ENCODE data around the gene ZC3H13. TPM values are rescaled to one million over a fixed set of nuclear protein-coding genes. Genes with fewer than 3 reads are reported as not detected.

ZC3H13 gene
- total RNA-seq, 1 donor from 2014 or later = 48.4 TPM

DNA sequence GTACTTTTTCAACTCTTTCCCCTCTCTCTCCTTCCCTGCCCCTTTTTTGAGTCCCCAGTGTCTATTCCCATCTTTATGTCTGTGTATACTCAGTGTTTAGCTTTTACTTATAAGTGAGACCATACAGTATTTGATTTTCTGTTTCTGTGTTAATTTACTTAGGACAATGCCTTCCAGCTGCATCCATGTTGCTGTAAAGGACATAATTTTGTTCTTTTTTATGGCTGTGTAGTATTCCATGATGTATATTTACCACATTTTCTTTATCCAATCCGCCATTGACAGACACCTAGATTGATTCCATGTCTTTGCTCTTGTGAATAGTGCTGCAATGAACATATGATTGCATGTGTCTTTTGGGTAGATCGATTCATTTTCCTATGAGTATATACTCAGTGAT lies 10.7 kb upstream of the ZC3H13 start:
- no peak for DNase-seq (ENCODE audit: low spot score)
- intact Hi-C loops (cut with DNase I) = no loop called here

DNA sequence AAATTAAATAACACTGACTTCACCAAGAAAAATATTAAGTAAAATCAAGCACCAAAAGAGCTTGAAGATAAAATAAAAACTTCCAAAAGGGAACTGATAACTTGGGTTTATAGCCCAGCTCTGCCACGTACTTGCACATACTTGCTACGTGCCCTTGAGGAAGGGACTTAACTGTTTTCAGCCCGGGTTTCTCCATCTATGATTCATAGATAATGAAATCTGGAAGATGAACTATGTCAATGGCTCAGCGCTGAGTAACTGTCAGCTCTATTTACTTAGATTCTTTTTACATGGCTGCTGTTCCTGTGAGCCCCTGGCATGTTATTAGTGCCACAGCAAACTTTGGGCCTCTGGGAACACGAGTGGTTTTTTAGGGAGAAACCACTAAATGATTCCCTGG lies 9.6 kb upstream of the ZC3H13 start:
- no peak for DNase-seq (ENCODE audit: low spot score)
- intact Hi-C loops (cut with DNase I) = no loop called here

DNA sequence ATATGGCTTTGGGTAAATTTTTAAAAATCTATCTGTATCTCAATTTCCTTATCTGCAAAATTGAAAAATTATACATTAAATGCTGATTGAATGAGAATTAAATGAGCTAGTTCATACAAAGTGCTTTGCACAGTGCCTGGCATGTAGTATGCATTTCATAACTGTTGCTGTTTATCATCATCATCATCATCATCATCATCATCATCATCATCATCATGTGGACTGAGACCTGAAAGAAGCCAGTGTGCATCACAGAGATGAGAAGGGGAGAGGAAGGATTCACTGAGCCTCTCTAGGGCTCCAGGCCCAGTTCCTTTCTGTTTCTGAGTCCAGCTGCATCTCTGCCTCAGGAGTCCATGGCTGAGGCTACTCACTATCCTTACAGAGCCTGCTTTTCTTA lies 6.9 kb upstream of the ZC3H13 start:
- DNase-seq (ENCODE audit: low spot score) = no peak
- intact Hi-C loops (cut with DNase I) = no loop called here

DNA sequence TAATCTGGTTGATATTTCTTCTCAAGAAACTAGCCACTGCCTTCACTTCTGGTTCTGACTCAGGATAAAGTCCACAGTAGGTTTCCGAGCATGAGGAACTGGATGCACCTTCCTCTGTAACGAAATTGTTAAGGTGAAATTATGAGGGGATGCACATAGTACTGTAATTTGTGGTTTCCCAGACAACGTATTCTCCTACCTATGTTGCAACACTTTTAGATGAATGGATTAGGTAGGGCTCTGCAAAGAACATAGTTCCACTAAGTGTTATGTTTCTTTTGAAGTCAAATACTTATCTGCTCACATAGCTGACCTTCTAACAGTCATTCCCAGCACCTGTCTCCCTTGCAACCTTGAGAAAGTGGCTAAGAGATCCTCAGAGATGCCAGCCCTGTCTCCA lies 5.7 kb upstream of the ZC3H13 start:
- DNase-seq (ENCODE audit: low spot score) = no peak
- intact Hi-C loops (cut with DNase I) = no loop called here

DNA sequence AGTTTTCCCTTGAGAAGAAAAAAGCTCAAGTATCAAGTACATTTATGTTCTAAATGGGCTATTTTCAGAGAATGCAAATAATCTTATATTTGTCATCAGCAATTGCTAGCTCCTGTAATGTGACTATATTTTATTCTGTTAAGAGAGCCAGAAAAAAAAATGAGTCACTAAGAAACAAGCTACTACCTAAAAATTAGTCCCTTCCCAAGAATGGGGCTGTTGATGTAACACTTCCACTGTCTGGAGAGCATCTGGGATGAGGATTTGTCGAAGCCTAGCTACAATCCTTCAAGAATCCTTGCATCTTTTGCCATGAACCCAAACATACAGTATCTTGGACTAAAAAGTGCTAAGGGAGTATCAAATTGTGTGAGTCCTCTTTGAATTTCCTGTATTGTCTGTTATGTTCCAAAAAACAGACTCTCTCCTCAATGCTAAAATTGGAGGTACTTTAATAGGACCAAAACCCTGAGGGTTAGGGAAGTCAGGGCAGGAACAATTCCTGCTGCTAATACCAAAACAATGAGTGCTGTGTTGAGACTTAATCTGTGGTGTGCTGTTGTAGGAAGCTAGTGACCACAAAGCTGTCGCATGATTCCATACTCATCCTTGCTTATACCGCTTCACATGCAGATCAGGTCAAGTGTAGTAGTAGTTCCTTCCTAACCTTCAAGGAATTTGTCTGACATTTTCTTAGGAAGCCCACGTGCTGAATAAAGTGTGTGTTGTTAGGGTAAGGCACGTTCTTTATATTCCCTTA lies 4.9 kb upstream of the ZC3H13 start:
- DNase-seq (ENCODE audit: low spot score) = no peak
- intact Hi-C loops (cut with DNase I) = no loop called here

DNA sequence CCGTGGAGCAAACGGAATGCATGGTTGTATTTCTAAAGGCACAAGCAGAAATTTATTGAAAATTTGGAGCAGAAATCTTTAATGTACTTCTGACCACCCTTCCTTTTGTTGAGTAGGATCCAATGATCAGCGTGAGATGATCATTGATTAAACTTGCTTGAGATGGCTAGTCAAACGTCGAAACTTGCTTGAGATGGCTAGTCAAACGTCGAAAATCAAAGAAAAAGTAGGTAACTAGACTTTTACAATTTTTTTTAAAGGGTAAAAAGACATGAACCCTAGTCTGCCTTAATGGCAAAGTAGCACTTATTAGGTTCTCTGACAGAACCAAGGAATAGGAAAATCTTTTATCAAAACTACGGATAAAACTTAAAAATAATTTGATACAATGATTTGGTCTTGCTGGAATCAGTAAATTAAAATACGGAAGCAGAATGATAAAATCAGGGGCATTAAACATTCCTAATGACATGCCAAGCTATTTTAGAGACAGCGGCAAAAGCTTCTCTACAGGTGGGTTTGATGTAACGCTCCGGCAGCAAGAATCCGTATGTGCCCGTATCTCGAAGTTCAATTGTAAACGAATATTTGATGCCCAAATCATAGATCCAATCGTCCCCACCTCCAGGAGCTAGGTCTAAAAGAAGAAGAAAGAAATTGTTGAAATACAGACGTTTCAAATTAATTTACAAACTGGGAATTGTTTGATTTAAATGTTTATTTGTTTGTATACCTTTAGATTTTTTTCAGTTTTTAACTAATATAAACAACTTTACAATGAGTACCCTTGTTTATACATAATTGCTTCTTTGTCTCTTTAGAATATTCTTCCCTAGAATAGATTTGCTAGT lies 841 bp upstream of the ZC3H13 start:
- intact Hi-C loops (cut with DNase I) = no loop called here
- DNase-seq (ENCODE audit: low spot score) = no peak

DNA sequence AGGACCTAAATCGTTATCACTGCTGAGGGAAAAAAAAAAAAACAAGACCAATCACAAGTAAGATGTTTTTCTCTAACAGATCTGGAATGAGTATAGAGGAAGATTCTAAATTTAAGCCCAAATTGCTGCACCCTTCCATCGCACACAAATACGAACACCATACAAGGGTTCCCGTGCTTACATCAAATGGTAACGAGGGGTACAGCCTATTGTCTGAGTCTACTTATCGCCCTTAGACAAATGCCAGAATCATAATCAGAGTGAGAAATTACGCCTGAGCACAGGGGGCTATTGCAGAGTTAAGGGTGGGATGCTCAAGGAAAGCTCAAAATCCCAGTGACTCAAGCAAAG lies 603 bp downstream of the ZC3H13 start:
- DNase-seq (ENCODE audit: low spot score) = no peak

DNA sequence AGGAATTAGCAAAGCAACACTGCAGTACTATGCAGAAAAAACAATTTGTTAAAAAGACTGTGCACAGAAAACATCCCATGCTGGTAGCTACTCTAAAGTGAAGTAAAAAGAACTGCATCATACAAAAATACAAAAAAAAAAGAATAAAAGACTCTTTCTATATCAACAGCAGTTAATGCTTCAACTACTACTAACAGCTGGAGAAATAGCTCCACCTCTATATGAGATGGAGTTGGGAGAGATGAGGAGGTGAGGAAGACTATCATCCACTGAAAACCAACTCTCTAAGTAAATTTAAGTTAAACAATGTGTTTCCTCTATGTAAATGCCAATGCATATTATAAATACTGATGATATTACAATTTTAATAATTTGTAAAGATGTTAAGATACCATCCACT lies 1.8 kb downstream of the ZC3H13 start:
- no peak for DNase-seq (ENCODE audit: low spot score)
- intact Hi-C loops (cut with DNase I) = no loop called here

More for the DNA sequence above, 603 bp downstream of the ZC3H13 start:
- intact Hi-C loops (cut with DNase I) = no loop called here

DNA sequence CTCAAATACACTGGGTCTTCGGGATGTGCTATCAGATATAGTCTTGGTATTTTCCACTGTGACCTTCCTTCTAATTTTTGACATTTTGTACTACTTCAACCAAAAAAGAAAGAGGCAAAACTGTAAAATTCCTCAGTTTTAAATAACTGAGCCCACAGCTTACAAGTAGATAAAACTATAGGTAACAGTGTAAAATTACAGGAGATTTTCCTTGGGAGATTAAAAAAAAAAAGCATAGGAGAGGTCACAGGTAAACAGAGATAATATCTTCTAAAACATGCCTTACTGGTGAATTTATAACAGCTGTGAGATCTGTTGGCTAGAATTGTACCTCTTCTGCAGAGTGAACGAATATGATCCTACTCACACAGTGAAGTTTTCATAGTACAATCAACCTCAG lies 7.1 kb downstream of the ZC3H13 start:
- intact Hi-C loops (cut with DNase I) = no loop called here
- DNase-seq (ENCODE audit: low spot score) = no peak

DNA sequence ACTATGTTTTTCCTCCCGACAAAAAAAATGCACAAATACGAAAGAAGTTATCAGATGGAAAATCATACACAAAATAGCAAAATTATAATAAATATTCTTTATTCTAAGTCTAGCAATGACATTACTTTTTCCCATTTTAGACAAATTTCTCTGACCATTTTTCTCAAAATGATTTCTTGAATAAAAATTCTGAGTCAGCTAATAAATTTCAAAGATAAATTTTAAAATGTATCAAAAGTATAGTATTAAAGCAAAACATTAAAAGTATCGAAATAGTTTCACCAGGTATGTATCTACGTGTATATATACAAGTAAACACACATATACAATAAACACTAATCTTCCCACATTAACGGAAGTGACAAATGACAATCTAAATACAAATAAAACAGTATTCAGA lies 8.9 kb downstream of the ZC3H13 start:
- intact Hi-C loops (cut with DNase I) = no loop called here
- no peak for DNase-seq (ENCODE audit: low spot score)

DNA sequence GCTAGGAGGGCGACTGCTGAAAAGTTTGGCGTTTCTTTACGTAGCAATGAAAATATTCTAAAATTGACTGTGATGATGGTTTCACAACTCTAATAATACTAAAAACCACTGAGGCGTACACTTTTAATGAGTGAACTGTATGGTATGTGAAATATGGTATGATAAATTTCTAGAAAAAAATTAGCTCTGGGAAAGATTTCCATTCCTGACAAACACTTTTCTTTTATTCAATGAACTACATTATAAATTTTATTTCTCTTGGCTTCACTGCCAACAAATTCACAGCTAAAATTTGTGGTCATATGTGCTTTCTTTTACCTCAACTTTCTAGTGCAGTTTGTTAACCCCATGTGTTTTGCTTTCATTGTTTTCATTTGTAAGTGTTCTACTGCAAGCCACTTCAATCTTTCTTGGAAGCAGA lies 11.1 kb downstream of the ZC3H13 start:
- intact Hi-C loops (cut with DNase I) = no loop called here
- DNase-seq (ENCODE audit: low spot score) = no peak

DNA sequence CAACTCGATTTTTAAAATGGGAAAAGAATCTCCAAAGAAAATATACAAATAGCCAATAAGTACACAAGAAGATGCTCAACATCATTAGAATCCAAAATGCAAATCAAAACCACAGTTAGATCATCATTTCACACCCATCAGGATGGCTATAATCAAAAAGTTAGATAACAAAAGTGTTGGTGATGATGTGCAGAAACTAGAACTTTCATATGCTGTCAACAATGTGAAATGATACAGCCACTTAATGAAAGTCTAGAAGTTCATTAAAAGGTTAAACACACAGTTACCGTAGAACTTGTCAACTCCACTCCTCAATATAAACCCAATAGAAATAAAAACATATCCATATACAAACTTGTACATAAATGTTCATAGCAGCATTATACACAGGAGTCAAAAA lies 11.8 kb downstream of the ZC3H13 start:
- no peak for DNase-seq (ENCODE audit: low spot score)
- intact Hi-C loops (cut with DNase I) = no loop called here

DNA sequence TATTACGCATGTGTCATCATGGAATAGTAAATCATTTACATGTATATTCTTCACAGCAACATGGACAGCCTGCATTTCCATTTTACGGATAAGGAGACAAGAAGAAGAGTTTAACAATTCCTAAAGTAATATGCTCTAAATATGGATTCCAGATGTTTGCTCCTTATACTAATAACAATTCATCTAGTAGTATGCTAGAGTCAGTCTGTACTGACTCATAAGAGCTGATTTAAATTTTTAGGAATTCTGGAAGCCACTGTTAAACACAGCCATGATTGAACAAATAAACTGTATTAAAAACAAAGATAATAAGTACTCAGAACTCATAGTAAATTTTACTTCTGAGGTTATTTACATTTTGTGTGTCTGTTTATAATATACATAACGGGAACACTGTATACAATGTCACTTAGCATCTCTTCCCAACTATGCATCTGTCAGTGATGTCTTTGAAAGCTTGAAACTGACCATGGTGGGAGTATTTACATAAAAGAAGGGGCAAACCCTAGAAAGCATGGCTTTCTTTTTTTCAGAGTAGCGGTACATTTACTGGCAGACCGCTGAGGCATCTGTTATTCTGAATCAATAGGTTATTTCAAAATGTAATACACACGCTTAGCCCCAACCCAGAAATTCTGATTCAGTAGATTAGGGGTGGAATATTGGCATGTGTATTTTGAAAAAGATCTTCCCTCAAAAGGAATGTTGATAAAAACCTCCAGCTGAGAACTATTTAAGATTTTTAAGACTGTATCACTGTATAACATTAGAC lies 12.9 kb downstream of the ZC3H13 start:
- intact Hi-C loops (cut with DNase I) = no loop called here
- no peak for DNase-seq (ENCODE audit: low spot score)

DNA sequence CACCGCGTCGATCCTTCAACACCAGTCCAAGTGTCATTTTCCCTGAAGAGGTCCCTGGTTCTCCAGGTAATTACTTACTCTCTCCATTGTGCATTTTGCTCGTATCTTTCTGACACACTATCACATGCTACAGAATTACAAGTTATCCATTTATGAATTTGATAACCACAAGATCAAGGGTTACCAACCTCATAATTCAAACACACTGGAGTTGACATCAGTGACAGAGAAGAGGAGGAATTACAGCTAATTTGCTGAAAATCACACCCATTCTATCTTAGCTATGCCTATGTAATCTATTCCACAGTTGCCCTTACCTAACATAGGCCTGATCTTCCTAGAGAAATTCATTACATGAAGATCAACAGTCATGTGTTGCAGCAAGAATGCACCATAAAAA lies 14.2 kb downstream of the ZC3H13 start:
- no peak for DNase-seq (ENCODE audit: low spot score)
- intact Hi-C loops (cut with DNase I) = no loop called here

DNA sequence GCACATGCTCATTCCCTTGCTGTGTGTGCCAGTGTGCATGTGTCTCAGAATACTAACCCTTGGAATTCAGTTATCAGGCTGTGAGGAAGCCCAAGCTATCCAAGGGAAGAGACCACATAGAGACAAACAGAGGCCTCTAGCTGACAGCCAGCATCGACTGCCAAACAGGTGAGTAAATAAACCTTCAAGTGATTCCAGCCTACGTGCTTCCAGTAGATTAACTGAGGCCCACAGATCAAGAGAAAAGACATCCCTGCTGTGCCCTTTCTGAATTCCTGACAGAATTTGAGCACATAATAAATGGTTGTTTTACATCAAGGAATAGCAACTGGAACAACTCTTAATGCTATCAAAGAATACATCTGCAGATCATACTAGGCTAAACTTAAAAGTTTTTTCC lies 17.5 kb downstream of the ZC3H13 start:
- no peak for DNase-seq (ENCODE audit: low spot score)
- intact Hi-C loops (cut with DNase I) = no loop called here

DNA sequence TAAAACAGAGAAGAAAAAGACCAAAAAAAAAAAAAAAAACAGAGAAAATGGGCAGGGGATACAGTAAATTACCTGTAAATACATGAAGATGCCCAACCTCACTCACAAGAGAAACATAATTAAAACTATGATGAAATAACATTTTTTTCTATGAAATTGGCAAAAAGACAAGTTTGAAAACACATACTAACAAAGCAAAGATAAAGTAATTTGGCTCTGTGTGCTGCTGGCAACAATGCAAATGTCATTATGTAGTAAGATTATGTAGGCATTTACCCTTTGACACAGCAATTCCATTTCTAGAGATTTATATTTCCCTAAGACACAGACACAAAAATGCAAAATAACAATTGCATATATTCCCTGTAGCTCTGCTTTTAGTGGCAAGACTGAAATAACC lies 20.2 kb downstream of the ZC3H13 start:
- DNase-seq (ENCODE audit: low spot score) = no peak
- intact Hi-C loops (cut with DNase I) = no loop called here

DNA sequence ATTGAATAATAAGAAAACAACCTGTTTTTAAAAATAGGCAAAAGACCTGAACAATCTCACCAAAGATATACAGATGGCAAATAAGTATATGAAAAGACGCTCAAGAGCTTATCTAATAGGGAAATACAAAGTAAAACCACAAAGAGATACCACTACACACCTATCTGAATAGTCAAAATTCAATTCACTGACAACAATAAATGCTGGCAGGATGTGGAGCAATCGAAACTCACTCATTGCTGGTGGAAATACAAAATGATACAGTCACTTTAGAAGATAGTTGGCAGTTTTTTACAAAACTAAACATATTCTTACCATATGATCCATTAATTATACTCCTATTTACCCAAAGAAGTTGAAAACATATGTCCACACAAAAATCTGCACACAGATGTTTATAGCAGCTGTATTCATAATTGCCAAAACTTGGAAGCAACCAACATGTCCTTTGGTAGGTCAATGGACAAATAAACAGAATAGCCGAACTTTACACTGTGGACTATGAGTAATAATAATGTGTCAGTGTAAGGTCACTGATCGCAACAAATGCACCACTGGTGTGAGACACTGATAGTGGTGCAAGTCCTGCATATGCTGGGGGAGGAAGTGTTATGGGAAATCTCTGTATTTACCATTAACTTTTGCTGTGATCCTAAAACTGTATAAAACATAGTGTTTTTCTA lies 20.8 kb downstream of the ZC3H13 start:
- intact Hi-C loops (cut with DNase I) = no loop called here
- no peak for DNase-seq (ENCODE audit: low spot score)

DNA sequence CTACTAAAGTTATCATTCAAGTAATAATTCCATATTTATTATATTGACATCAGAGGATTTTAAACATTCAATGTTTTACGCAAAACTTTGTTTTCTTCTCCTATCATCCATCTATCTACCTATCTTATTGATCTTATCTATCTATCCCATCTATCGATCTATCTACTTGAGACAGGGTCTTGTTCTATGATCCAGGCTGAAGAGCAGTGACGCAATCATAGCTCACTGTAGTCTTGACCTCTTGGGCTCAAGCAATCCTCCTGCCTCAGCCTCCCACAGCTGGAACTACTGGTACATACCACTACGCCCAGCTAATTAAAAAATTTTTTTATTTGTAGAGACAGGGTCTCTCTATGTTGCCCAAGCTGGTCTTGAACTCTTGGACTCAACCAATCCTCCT lies 27.4 kb downstream of the ZC3H13 start:
- intact Hi-C loops (cut with DNase I) = no loop called here
- no peak for DNase-seq (ENCODE audit: low spot score)

DNA sequence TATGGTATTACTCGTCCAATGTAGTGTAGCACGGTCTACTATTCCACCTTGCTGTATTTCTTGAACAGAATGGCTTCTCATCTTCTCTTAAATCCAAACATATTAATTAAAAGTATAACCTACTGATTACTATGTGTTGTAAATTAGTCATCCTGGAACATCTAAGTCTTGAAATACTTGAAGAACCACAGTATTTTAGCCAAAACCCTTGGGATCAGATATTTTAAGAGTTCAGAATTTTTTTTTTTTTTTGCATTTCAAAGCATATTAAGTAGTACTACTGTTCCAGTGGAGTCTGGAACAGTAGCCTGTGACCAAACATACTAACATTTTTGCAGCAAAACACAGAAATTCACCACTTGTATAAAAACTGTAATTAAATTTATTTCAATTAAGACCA lies 30.1 kb downstream of the ZC3H13 start:
- intact Hi-C loops (cut with DNase I) = no loop called here
- DNase-seq (ENCODE audit: low spot score) = no peak

DNA sequence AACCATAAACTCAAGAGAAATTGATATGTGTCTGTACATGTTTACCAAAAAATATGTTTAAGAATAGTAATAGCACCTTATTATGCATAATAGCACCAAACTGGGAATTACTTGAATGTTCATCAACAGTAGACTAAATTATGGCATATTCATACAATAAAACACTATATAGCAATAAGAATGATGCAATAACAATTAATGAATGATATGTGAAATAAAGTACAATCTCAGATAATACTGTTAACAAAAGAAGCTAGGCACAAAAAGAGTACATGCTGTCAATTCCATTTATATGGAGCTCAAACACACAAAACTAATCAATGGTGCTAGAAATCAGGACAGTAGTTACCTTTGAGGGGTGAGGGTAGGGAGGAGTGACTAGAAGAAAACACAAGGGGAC lies 36.3 kb downstream of the ZC3H13 start:
- intact Hi-C loops (cut with DNase I) = loop anchor here (10.0 kb wide), 1 partner anchor 51 kb away; no protein-coding TSS in a partner anchor
- DNase-seq (ENCODE audit: low spot score) = no peak
